ENCODE results near the gene NDUFS1.

DNA sequence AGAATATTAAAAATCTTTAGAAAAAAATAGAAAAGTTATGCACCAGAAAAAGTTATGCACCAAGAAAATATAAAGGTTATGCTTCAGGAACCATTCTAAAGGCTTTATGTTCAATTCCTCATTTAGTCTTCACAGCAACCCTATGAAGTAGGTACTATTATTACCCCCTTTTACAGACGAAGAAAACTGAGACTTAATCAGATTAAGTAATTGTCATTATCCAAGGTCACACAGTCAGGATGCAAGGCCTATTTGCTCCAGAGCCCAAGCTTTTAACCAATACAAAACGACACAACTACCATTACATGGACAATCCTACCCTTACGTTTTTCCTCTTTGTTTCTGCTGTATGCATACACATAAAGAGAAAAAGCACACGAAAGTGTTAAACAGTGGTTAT is 78.3 kb downstream of the NDUFS1 start:
- no peak for TF ChIP-seq SIN3A (IDR thresholded peaks at IDR 0.05; ENCODE audit: borderline replicate concordance, low read depth, low read length)
- no peak for TF ChIP-seq TEAD4 (IDR thresholded peaks at IDR 0.05; ENCODE audit: borderline replicate concordance, insufficient read depth)

All from SK-N-SH (cell line).